ENCODE measurements around the gene EPDR1. TPM values are rescaled to one million over a fixed set of nuclear protein-coding genes. Genes with fewer than 3 reads are reported as not detected.
"Not testable (repeated sequence)": the region's sequence is repeated elsewhere in the genome, so short reads cannot be mapped to it uniquely, and the experiment has no call there.

Gene EPDR1
- polyA plus RNA-seq, 4 donors = 16.8 to 20.6 (median 19.3) TPM

- no peak for DNase-seq (ENCODE audit: low read depth in 4 of 4, low spot score in 2 of 4)
Observed at GRCh38 chr7:37927773-37928444, 7.5 kb downstream of the EPDR1 start.

- no peak for DNase-seq (ENCODE audit: low read depth in 4 of 4, low spot score in 2 of 4)
Observed at GRCh38 chr7:37928878-37929277, 8.4 kb downstream of the EPDR1 start.

GRCh38 chr7:37930226-37930948 lies 9.9 kb downstream of the EPDR1 start:
- DNase-seq (ENCODE audit: low read depth in 4 of 4, low spot score in 2 of 4) = no peak

GRCh38 chr7:37932543-37932942 lies 12.1 kb downstream of the EPDR1 start:
- DNase-seq (ENCODE audit: low read depth in 4 of 4, low spot score in 2 of 4) = no peak

- no peak for DNase-seq (ENCODE audit: low read depth in 4 of 4, low spot score in 2 of 4)
Observed at GRCh38 chr7:37933018-37933566, 12.7 kb downstream of the EPDR1 start.

- no peak for DNase-seq (ENCODE audit: low read depth in 4 of 4, low spot score in 2 of 4)
Observed at GRCh38 chr7:37942934-37943610, 22.6 kb downstream of the EPDR1 start.

GRCh38 chr7:37943905-37944736 lies 23.7 kb downstream of the EPDR1 start:
- DNase-seq (ENCODE audit: low read depth in 4 of 4, low spot score in 2 of 4) = no peak

GRCh38 chr7:37944737-37945054 lies 24.3 kb downstream of the EPDR1 start:
- no peak for DNase-seq (ENCODE audit: low read depth in 4 of 4, low spot score in 2 of 4)

- DNase-seq (ENCODE audit: low read depth in 4 of 4, low spot score in 2 of 4) = no peak
Observed at GRCh38 chr7:37945336-37945735, 24.9 kb downstream of the EPDR1 start.

- DNase-seq (ENCODE audit: low read depth in 4 of 4, low spot score in 2 of 4) = no peak
Observed at GRCh38 chr7:37947138-37947940, 26.9 kb downstream of the EPDR1 start.

GRCh38 chr7:37947941-37948210 lies 27.4 kb downstream of the EPDR1 start:
- no peak for DNase-seq (ENCODE audit: low read depth in 4 of 4, low spot score in 2 of 4)

- no peak for DNase-seq (ENCODE audit: low read depth in 4 of 4, low spot score in 2 of 4)
Observed at GRCh38 chr7:37952240-37952639, 31.8 kb downstream of the EPDR1 start.

GRCh38 chr7:37954217-37954616 lies 33.8 kb downstream of the EPDR1 start:
- not testable (repeated sequence) for DNase-seq (ENCODE audit: low read depth in 4 of 4, low spot score in 2 of 4)

- no peak for DNase-seq (ENCODE audit: low read depth in 4 of 4, low spot score in 2 of 4)
Observed at GRCh38 chr7:37956791-37957190, 36.4 kb downstream of the EPDR1 start.

GRCh38 chr7:37957221-37957970 lies 37.0 kb downstream of the EPDR1 start:
- DNase-seq (ENCODE audit: low read depth in 4 of 4, low spot score in 2 of 4) = no peak

GRCh38 chr7:37960483-37960882 lies 40.0 kb downstream of the EPDR1 start:
- DNase-seq (ENCODE audit: low read depth in 4 of 4, low spot score in 2 of 4) = no peak

GRCh38 chr7:37961251-37961650 lies 40.8 kb downstream of the EPDR1 start:
- no peak for DNase-seq (ENCODE audit: low read depth in 4 of 4, low spot score in 2 of 4)

GRCh38 chr7:37964196-37964595 lies 43.8 kb downstream of the EPDR1 start:
- DNase-seq (ENCODE audit: low read depth in 4 of 4, low spot score in 2 of 4) = no peak

GRCh38 chr7:37970211-37970610 lies 49.8 kb downstream of the EPDR1 start:
- DNase-seq (ENCODE audit: low read depth in 4 of 4, low spot score in 2 of 4) = no peak
